ENCODE data around the gene SCAMP1.

SCAMP1 gene

DNA sequence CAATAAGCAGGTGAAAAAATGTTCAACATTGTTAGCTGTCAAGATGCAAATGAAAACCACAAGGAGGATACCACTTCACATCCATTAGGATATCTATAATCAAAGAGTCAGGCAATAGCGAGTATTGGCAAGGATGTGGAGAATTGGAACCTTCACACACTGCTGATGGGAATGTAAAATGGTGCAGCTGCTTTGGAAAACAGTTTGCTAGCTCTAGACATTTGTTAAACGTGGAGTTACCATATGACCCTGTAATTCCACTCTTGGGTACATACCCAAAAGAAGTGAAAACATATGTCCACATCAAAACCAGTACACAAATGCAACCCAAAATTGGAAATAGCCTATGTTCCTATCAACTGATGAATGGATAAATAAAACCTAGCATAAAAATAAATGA lies 37.4 kb downstream of the SCAMP1 start:
- no peak overlapping the region for H3K4me3 ChIP-seq (replicated peaks; ENCODE audit: insufficient read depth, low read length)
- H3K27me3 ChIP-seq (ENCODE audit: insufficient read depth, poor library complexity, severe bottlenecking) = no peaks in the 10 kb centered on the region
- TF ChIP-seq GABPA (IDR thresholded peaks at IDR 0.05; ENCODE audit: low read depth) = no peak
- no peak for TF ChIP-seq SPI1 (IDR thresholded peaks at IDR 0.05; ENCODE audit: borderline replicate concordance, low read depth)
- TF ChIP-seq POLR2AphosphoS5 (IDR thresholded peaks at IDR 0.05; ENCODE audit: low read depth) = no peak
- TF ChIP-seq, protein P1, sequence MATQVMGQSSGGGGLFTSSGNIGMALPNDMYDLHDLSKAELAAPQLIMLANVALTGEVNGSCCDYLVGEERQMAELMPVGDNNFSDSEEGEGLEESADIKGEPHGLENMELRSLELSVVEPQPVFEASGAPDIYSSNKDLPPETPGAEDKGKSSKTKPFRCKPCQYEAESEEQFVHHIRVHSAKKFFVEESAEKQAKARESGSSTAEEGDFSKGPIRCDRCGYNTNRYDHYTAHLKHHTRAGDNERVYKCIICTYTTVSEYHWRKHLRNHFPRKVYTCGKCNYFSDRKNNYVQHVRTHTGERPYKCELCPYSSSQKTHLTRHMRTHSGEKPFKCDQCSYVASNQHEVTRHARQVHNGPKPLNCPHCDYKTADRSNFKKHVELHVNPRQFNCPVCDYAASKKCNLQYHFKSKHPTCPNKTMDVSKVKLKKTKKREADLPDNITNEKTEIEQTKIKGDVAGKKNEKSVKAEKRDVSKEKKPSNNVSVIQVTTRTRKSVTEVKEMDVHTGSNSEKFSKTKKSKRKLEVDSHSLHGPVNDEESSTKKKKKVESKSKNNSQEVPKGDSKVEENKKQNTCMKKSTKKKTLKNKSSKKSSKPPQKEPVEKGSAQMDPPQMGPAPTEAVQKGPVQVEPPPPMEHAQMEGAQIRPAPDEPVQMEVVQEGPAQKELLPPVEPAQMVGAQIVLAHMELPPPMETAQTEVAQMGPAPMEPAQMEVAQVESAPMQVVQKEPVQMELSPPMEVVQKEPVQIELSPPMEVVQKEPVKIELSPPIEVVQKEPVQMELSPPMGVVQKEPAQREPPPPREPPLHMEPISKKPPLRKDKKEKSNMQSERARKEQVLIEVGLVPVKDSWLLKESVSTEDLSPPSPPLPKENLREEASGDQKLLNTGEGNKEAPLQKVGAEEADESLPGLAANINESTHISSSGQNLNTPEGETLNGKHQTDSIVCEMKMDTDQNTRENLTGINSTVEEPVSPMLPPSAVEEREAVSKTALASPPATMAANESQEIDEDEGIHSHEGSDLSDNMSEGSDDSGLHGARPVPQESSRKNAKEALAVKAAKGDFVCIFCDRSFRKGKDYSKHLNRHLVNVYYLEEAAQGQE (IDR thresholded peaks at IDR 0.05; ENCODE audit: insufficient replicate concordance, low read depth) = no peak
- TF ChIP-seq, protein P2, sequence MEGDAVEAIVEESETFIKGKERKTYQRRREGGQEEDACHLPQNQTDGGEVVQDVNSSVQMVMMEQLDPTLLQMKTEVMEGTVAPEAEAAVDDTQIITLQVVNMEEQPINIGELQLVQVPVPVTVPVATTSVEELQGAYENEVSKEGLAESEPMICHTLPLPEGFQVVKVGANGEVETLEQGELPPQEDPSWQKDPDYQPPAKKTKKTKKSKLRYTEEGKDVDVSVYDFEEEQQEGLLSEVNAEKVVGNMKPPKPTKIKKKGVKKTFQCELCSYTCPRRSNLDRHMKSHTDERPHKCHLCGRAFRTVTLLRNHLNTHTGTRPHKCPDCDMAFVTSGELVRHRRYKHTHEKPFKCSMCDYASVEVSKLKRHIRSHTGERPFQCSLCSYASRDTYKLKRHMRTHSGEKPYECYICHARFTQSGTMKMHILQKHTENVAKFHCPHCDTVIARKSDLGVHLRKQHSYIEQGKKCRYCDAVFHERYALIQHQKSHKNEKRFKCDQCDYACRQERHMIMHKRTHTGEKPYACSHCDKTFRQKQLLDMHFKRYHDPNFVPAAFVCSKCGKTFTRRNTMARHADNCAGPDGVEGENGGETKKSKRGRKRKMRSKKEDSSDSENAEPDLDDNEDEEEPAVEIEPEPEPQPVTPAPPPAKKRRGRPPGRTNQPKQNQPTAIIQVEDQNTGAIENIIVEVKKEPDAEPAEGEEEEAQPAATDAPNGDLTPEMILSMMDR (IDR thresholded peaks at IDR 0.05; ENCODE audit: insufficient read depth, low read length) = no peak
- H3K27ac ChIP-seq (replicated peaks) = no peak overlapping the region
- no peak for DNase-seq (ENCODE audit: low read depth in 1 of 2, low spot score in 1 of 2)

DNA sequence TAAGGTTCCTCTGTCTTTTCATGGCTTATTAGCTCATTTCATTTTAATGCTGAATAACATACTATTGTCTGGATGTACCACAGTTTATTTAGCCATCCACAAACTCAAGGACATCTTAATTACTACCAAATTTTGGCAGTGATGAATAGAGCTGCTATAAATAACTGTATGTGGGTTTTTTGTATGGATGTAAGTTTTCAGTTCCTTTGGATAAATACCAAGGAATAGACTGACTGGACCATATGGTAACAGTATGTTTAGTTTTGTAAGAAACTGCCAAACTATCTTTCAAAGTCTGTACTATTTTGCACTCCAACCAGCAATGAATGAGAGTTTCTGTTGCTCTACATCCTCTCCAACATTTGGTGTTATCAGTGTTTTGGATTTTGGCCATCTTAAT lies 38.7 kb downstream of the SCAMP1 start:
- TF ChIP-seq, protein P1 (IDR thresholded peaks at IDR 0.05; ENCODE audit: insufficient replicate concordance, low read depth) = no peak
- TF ChIP-seq SPI1 (IDR thresholded peaks at IDR 0.05; ENCODE audit: borderline replicate concordance, low read depth) (no peak), POLR2AphosphoS5 (IDR thresholded peaks at IDR 0.05; ENCODE audit: low read depth) (no peak), GABPA (IDR thresholded peaks at IDR 0.05; ENCODE audit: low read depth) (no peak)
- TF ChIP-seq, protein P2 (IDR thresholded peaks at IDR 0.05; ENCODE audit: insufficient read depth, low read length) = no peak
- Histone ChIP-seq H3K4me3 (replicated peaks; ENCODE audit: insufficient read depth, low read length) (no peak overlapping the region), H3K27ac (replicated peaks) (no peak overlapping the region), H3K27me3 (ENCODE audit: insufficient read depth, poor library complexity, severe bottlenecking) (no peaks in the 10 kb centered on the region)
- no peak for DNase-seq (ENCODE audit: low read depth in 1 of 2, low spot score in 1 of 2)

DNA sequence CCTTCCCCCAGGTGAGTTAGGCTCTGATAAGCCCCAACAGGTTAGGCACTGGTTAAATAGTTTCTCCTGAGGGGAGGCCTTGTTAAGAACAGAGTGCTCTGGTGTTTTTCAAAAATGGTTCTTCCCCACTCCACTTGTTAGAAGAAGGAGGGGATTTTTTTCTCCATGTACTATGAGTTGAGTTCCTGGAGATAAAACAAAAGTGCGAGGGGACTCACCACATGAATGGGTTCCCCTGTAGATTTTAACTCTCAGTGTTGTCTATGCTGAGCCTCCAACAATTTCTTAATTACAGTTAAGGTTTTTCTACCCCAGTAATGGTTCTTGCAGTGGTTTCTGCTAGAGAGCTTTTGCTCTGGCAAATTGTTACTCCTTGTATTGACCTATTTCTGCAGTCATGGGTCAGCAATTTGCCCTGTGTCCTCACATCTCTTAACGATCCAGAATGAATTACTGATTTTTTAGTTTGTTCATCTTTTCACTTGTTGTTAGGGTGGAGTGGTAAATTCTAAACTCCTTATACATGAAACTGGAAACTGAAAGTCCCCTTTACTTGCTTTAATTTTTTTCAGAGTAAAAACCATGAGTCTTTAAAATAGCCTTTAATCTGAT lies 44.4 kb downstream of the SCAMP1 start:
- Histone ChIP-seq H3K4me3 (replicated peaks; ENCODE audit: insufficient read depth, low read length) (no peak overlapping the region), H3K27me3 (ENCODE audit: insufficient read depth, poor library complexity, severe bottlenecking) (no peaks in the 10 kb centered on the region), H3K27ac (replicated peaks) (no peak overlapping the region)
- TF ChIP-seq, protein P1 (IDR thresholded peaks at IDR 0.05; ENCODE audit: insufficient replicate concordance, low read depth) = no peak
- TF ChIP-seq SPI1 (IDR thresholded peaks at IDR 0.05; ENCODE audit: borderline replicate concordance, low read depth) (no peak), POLR2AphosphoS5 (IDR thresholded peaks at IDR 0.05; ENCODE audit: low read depth) (no peak), GABPA (IDR thresholded peaks at IDR 0.05; ENCODE audit: low read depth) (no peak)
- TF ChIP-seq, protein P2 (IDR thresholded peaks at IDR 0.05; ENCODE audit: insufficient read depth, low read length) = no peak
- no peak for DNase-seq (ENCODE audit: low read depth in 1 of 2, low spot score in 1 of 2)
